Fibroblast of peridontal ligament (primary cell): ENCODE measurements around the gene ZNF189.

Experiments used
- DNase-seq: peaks from one replicate; pipeline ENCODE4 v3.0.0-alpha.2; 2010; ENCODE audit errors: extremely low read depth

ZNF189 gene

DNA sequence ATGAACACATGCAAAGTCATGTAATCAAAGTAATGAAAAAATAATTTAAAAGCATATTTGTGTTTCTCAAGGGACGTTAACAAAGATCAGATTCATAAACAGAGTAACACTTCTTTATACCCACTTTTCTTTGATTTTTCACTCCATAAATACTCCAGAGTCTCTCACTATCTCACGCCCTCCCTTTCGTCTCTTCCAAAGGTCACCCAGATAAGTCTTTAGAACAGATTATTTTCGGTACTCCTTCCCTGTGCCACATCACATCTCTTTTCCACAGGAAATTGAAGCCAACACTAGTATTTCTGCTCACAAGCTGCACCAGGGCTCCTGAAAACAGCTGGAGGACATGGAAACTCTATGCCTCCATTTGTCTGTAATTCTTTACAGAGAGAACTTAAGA, 52.3 kb downstream of the ZNF189 start:
- DNase-seq = no peak

DNA sequence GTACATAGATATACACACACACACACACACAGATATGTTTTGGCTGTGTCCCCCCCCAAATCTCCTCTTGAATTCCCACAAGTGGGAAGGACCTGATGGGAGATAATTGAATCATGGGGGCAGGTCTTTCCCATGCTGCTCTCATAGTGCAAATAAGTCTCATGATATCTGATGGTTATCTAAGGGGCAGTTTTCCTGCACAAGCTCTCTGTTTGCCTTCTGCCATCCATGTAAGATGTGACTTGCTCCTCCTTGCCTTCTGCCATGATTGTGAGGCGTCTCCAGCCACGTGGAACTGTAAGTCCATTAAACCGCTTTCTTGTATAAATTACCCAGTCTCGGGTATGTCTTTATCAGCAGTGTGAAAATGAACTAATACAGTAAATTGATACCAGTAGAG, 52.8 kb downstream of the ZNF189 start:
- DNase-seq = no peak

DNA sequence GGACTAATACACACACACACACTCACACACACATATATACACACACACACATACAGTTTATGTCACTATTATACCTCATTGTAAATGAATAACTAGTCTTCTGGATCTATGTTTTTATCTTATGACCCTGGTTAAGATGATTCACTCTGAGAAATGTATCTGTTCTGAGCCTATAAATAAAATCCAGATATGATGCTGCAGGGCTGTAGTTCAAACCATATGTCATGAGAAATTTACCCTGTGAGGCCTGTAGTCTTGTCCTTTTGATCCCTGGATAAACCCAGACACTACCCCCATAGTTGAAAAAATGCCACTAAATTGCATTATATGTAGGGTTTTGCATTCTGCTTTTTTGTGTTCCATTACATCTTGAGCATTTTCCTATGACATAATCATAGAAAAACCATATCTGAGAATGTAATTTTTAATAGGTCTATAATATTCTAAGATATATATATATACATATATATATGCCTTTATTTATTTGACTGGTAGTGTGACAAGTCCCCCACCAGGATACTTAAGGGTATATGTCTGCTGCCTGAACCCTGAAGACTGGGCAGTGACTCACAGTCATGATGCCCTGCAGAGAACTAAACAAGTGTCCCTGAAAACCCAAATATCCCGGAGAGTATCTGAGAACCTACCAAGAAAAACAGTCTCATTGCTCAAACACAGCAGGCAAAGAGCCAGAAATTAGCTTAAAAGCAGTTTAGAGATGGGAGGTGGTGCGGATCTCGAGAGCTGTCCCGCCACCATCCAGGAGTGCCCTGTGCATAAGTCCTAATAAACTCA, 55.3 kb downstream of the ZNF189 start:
- DNase-seq = peak; percentile 28

DNA sequence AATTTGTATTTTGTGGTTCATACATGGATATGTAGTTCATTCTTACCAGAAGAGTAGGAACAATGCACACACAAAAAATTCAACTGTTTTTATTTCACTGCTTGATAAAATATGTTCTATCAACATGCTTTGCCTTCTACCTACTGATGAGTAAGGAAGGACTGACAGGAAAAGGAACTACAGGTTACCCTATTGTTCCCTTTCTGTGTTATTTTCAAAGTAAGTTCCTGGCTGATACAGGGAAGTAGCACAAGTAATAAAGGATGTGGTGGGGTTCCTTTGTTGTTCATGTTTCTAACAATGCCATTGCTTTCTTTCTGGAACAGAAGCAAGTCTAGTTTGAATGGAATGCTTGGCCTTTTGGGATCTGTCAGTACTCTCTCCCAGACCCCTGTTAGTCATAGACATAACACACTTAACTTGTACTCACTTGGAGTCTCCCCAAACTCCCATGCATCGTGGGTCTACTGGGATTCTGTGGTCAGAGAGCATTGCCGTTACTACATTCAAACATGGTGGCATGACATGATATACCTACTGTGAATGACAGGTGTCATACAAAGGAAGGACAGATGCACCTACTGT, 57.1 kb downstream of the ZNF189 start:
- DNase-seq = peak; percentile 59

DNA sequence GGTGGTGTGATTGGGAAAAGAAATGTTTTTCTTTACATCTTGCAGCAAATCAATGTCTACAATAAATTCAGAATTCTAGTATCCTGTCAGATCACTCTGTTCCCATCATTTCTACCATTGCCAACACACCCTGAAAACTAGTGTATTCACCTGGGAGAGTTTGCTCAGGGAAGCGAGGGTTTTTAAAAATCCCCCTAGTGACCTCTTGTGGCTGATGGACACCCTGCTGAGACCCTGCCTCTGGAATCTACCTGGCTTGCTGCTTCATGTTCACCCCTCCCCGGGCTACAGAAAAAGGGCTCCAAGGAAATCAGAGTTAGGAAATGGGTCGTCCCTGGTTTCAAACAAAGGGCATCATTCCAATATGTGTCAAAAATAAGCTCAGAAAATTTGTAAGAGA, 58.4 kb downstream of the ZNF189 start:
- no peak for DNase-seq

DNA sequence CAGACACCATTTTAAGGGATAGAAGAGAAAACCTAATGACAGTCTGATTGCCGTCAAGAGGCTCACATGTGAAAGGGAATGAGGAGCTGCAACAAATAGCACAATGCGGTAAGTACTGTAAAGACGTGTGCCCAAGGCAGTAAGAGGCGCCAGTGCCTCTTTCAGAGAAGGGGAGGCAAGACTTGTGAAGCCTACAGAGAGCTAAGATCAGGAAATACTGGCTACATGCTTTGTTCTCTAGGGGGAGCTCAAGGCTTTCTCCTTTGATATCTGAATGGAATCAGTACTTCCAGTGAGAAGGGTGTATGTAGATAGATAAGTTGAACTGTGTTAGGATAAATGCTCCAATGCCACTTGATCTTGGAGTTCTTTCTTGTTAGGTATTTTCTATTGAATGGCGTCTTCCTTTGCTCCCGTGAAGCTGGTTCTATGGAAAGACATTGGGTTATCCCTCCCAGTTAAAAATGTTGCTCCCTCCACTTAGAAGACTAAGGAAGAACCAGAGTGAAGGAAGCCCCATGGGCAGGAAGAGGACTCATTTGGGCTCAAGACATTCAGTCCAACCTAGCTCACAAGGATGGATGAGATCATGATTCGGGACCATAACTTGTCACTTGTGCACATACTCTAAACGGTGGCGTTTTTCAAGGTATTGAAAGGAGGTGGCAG, 60.4 kb downstream of the ZNF189 start:
- peak; percentile 87 for DNase-seq
